KMS-11 (cell line): ENCODE results near the gene ZNF541.

Experiments
- H2AFZ ChIP-seq: fragments of 200-600 bp; sonication (generic); 2 replicates; pipeline ENCODE4 v1.6.1; 2016; ENCODE audit warnings: antibody characterized with exemption, mixed run types, low read depth
- H3K27ac ChIP-seq: fragments of 200-600 bp; sonication (generic); 2 replicates; pipeline ENCODE4 v1.6.1; 2016; ENCODE audit warnings: mild to moderate bottlenecking, mixed run types
- H3K27me3 ChIP-seq: fragments of 200-600 bp; sonication (generic); 2 replicates; pipeline ENCODE4 v1.6.1; 2017; ENCODE audit warnings: mild to moderate bottlenecking, low read depth, mixed run types, moderate library complexity; ENCODE audit not compliant: insufficient read depth
- H3K36me3 ChIP-seq: fragments of 200-600 bp; sonication (generic); 2 replicates; pipeline ENCODE4 v1.6.1; 2017; ENCODE audit warnings: mild to moderate bottlenecking, mixed run types; ENCODE audit not compliant: insufficient read depth
- H3K4me1 ChIP-seq: fragments of 200-600 bp; sonication (generic); 2 replicates; pipeline ENCODE4 v1.6.1; 2016; ENCODE audit warnings: mild to moderate bottlenecking, low read depth, mixed run types; ENCODE audit not compliant: poor library complexity, severe bottlenecking
- H3K4me2 ChIP-seq: fragments of 200-600 bp; sonication (generic); 2 replicates; pipeline ENCODE4 v1.7.0; 2016; ENCODE audit warnings: mild to moderate bottlenecking, mixed run types
- H3K4me3 ChIP-seq: fragments of 200-600 bp; sonication (generic); IDR thresholded peaks from 2 replicates; pipeline ENCODE4 v1.6.1; 2017; ENCODE audit warnings: low read depth, low read length, mixed read lengths; ENCODE audit not compliant: insufficient read depth
- H3K79me2 ChIP-seq: fragments of 200-600 bp; sonication (generic); 2 replicates; pipeline ENCODE4 v1.6.1; 2016; ENCODE audit warnings: low read depth, mixed run types; ENCODE audit not compliant: insufficient read depth
- H3K9ac ChIP-seq: fragments of 200-600 bp; sonication (generic); 2 replicates; pipeline ENCODE4 v1.6.1; 2016; ENCODE audit warnings: mild to moderate bottlenecking, mixed run types
- H4K20me1 ChIP-seq: fragments of 200-600 bp; sonication (generic); 2 replicates; pipeline ENCODE4 v1.6.1; 2016; ENCODE audit warnings: mild to moderate bottlenecking, mixed run types; ENCODE audit not compliant: insufficient read depth
- CTCF ChIP-seq: fragments of 200-600 bp; sonication (generic); conservative IDR thresholded peaks from 2 replicates; pipeline ENCODE4 v1.6.1; 2017; ENCODE audit warnings: low read depth, mild to moderate bottlenecking, antibody characterized with exemption, low read length, moderate library complexity, mixed read lengths

Gene ZNF541

GRCh38 chr19:47613165-47614020 is 40.4 kb upstream of the ZNF541 start:
- H4K20me1 ChIP-seq: peaks cover 3% of the 10 kb centered on the region
- TF ChIP-seq CTCF: no peak
- no peak overlapping the region for H3K4me3 ChIP-seq
- H3K9ac ChIP-seq: no peak overlapping the region
- H3K4me2 ChIP-seq: no peak overlapping the region
- H3K4me1 ChIP-seq: peaks cover 14% of the 10 kb centered on the region
- no peak overlapping the region for H3K27ac ChIP-seq
- peaks cover 67% of the 10 kb centered on the region for H3K79me2 ChIP-seq
- H2AFZ ChIP-seq: no peak overlapping the region
- no peaks in the 10 kb centered on the region for H3K27me3 ChIP-seq
- no peaks in the 10 kb centered on the region for H3K36me3 ChIP-seq

GRCh38 chr19:47610902-47611301 is 38.0 kb upstream of the ZNF541 start:
- peaks cover 3% of the 10 kb centered on the region; the same call in 1 of the 2 replicates for H4K20me1 ChIP-seq
- no peak for TF ChIP-seq CTCF
- no peak overlapping the region for H3K9ac ChIP-seq
- peaks cover 21% of the 10 kb centered on the region for H3K4me1 ChIP-seq
- no peak overlapping the region for H3K4me3 ChIP-seq
- H2AFZ ChIP-seq: no peak overlapping the region
- no peak overlapping the region for H3K27ac ChIP-seq
- H3K4me2 ChIP-seq: peak overlapping the region; percentile 88
- peaks cover 61% of the 10 kb centered on the region for H3K79me2 ChIP-seq
- H3K36me3 ChIP-seq: no peaks in the 10 kb centered on the region
- no peaks in the 10 kb centered on the region for H3K27me3 ChIP-seq

GRCh38 chr19:47609906-47610894 is 37.3 kb upstream of the ZNF541 start:
- H3K27me3 ChIP-seq: no peaks in the 10 kb centered on the region
- no peak overlapping the region for H3K4me3 ChIP-seq
- H3K79me2 ChIP-seq: peaks cover 54% of the 10 kb centered on the region
- peak overlapping the region; percentile 75 for H3K9ac ChIP-seq
- H2AFZ ChIP-seq: peak overlapping the region; percentile 6; the same call in 1 of the 2 replicates
- no peak for TF ChIP-seq CTCF
- H3K36me3 ChIP-seq: no peaks in the 10 kb centered on the region
- H3K4me1 ChIP-seq: peaks cover 21% of the 10 kb centered on the region
- peaks cover 3% of the 10 kb centered on the region; the same call in 1 of the 2 replicates for H4K20me1 ChIP-seq
- H3K27ac ChIP-seq: no peak overlapping the region
- peak overlapping the region; percentile 88 for H3K4me2 ChIP-seq
